Breast epithelium (tissue), 4 donors: ENCODE results near the gene KCNMB1. TPM values are rescaled to one million over a fixed set of nuclear protein-coding genes. Genes with fewer than 3 reads are reported as not detected.

Experiments
- DNase-seq, 2 donors: peaks; one replicate each; pipeline ENCODE4 v3.0.0-alpha.2; 2019; ENCODE audit warnings: low spot score in 2 of 2
- H3K27ac ChIP-seq, 2 donors: fragments of 200-600 bp; sonication (generic) in 1 of 2; one replicate each; pipeline ENCODE4 v1.5.1; 2016 to 2019; ENCODE audit warnings: mild to moderate bottlenecking in 1 of 2
- H3K27me3 ChIP-seq, 2 donors: fragments of 200-600 bp; sonication (generic) in 1 of 2; one replicate each; pipeline versions ENCODE4 v1.5.1 to v1.6.0; 2017 to 2019; ENCODE audit warnings: control low read depth in 1 of 2, mild to moderate bottlenecking in 1 of 2
- H3K36me3 ChIP-seq: fragments of 200-600 bp; one replicate; pipeline ENCODE4 v1.5.1; 2019
- H3K4me1 ChIP-seq, 2 donors: fragments of 200-600 bp; sonication (generic); one replicate each; pipeline ENCODE4 v1.5.1; 2016 to 2019; ENCODE audit warnings: control low read depth in 1 of 2
- H3K4me3 ChIP-seq, 3 donors: fragments of 200-600 bp; sonication (generic); 1 replicate in 2 of 3; 2 replicates in 1 of 3; pipeline ENCODE4 v1.5.1; 2016 to 2019; ENCODE audit warnings: mild to moderate bottlenecking in 3 of 3, moderate library complexity in 2 of 3
- H3K9me3 ChIP-seq, 2 donors: fragments of 200-600 bp; sonication (generic) in 1 of 2; one replicate each; pipeline ENCODE4 v1.5.1; 2016 to 2019; ENCODE audit warnings: control low read depth in 1 of 2
- CTCF ChIP-seq, 3 donors: fragments of 450-650 bp; IDR thresholded peaks; one replicate each; pipeline ENCODE4 v1.5.1; 2016 to 2017; ENCODE audit warnings: antibody characterized with exemption in 3 of 3, mild to moderate bottlenecking in 3 of 3, moderate library complexity in 3 of 3
- POLR2A ChIP-seq: fragments of 450-650 bp; IDR thresholded peaks from one replicate; pipeline ENCODE4 v1.6.1; 2016; ENCODE audit warnings: antibody characterized with exemption, mild to moderate bottlenecking, moderate library complexity
- POLR2AphosphoS5 ChIP-seq, 3 donors: sonication (generic); formaldehyde crosslinking; IDR thresholded peaks; one replicate each; pipeline ENCODE4 v1.6.1; 2017; ENCODE audit warnings: antibody characterized with exemption in 3 of 3
- intact Hi-C: fragments of 100-400 bp; cut with DNase I; formaldehyde crosslinking; loops from one replicate; pipeline ENCODE4 v1.15.1; 2023; ENCODE audit warnings: low total_unique reads
- total RNA-seq, 3 donors: library from RNA; depleted of rRNA; stranded (reverse); fragments of >200 nt; gene quantifications; one replicate each; pipeline ENCODE4 v1.1.0, GENCODE V29; 2016

The KCNMB1 gene
- total RNA-seq, 3 donors from 2014 or later = 0.16 to 6.6 (median 5.1) TPM

GRCh38 chr5:170365011-170365410 is 24.2 kb downstream of the KCNMB1 start:
- H3K27me3 ChIP-seq = no peaks in the 10 kb centered on the region
- intact Hi-C loops = no loop called here
- no peak overlapping the region for H3K4me3 ChIP-seq
- H3K9me3 ChIP-seq = no peaks in the 10 kb centered on the region
- TF ChIP-seq POLR2A (no peak), CTCF (IDR thresholded peaks at IDR 0.05) (no peak), POLR2AphosphoS5 (IDR thresholded peaks at IDR 0.05) (no peak)
- H3K27ac ChIP-seq = no peak overlapping the region
- DNase-seq = no peak
- no peaks in the 10 kb centered on the region for H3K4me1 ChIP-seq
- H3K36me3 ChIP-seq = no peaks in the 10 kb centered on the region

- no peak overlapping the region for H3K4me3 ChIP-seq
- H3K36me3 ChIP-seq = no peaks in the 10 kb centered on the region
- H3K9me3 ChIP-seq = no peaks in the 10 kb centered on the region
- H3K27ac ChIP-seq = no peak overlapping the region
- H3K27me3 ChIP-seq = no peaks in the 10 kb centered on the region
- no peak for TF ChIP-seq POLR2AphosphoS5 (IDR thresholded peaks at IDR 0.05)
- TF ChIP-seq POLR2A = no peak
- intact Hi-C loops = no loop called here
- no peak for DNase-seq
- no peaks in the 10 kb centered on the region for H3K4me1 ChIP-seq
Observed at GRCh38 chr5:170363671-170364070, 25.5 kb downstream of the KCNMB1 start.

GRCh38 chr5:170362656-170363055 is 26.5 kb downstream of the KCNMB1 start:
- DNase-seq = no peak
- H3K9me3 ChIP-seq = no peaks in the 10 kb centered on the region
- no peaks in the 10 kb centered on the region for H3K36me3 ChIP-seq
- no peaks in the 10 kb centered on the region for H3K27me3 ChIP-seq
- intact Hi-C loops = no loop called here
- H3K4me1 ChIP-seq = no peaks in the 10 kb centered on the region
- H3K27ac ChIP-seq = peak overlapping the region in 1 of 2 donors; percentile 12
- no peak for TF ChIP-seq POLR2A
- H3K4me3 ChIP-seq = no peak overlapping the region

GRCh38 chr5:170362102-170362501 is 27.1 kb downstream of the KCNMB1 start:
- no peaks in the 10 kb centered on the region for H3K27me3 ChIP-seq
- intact Hi-C loops = no loop called here
- no peak for DNase-seq
- H3K4me1 ChIP-seq = no peaks in the 10 kb centered on the region
- H3K9me3 ChIP-seq = no peaks in the 10 kb centered on the region
- H3K27ac ChIP-seq = peak overlapping the region in 1 of 2 donors; percentile 12
- H3K36me3 ChIP-seq = no peaks in the 10 kb centered on the region
- TF ChIP-seq POLR2AphosphoS5 (IDR thresholded peaks at IDR 0.05) = no peak
- no peak for TF ChIP-seq POLR2A
- TF ChIP-seq CTCF (IDR thresholded peaks at IDR 0.05) = no peak
- H3K4me3 ChIP-seq = no peak overlapping the region

GRCh38 chr5:170361616-170362015 is 27.6 kb downstream of the KCNMB1 start:
- peak overlapping the region; percentile 12 to 49 for H3K27ac ChIP-seq
- TF ChIP-seq POLR2A (no peak), CTCF (IDR thresholded peaks at IDR 0.05) (no peak), POLR2AphosphoS5 (IDR thresholded peaks at IDR 0.05) (no peak)
- no peaks in the 10 kb centered on the region for H3K27me3 ChIP-seq
- H3K9me3 ChIP-seq = no peaks in the 10 kb centered on the region
- H3K4me3 ChIP-seq = no peak overlapping the region
- DNase-seq = no peak
- intact Hi-C loops = no loop called here
- H3K36me3 ChIP-seq = no peaks in the 10 kb centered on the region
- no peaks in the 10 kb centered on the region for H3K4me1 ChIP-seq

- TF ChIP-seq POLR2A (no peak), POLR2AphosphoS5 (IDR thresholded peaks at IDR 0.05) (no peak), CTCF (IDR thresholded peaks at IDR 0.05) (no peak)
- intact Hi-C loops = no loop called here
- Histone ChIP-seq H3K27me3 (no peaks in the 10 kb centered on the region), H3K4me3 (no peak overlapping the region), H3K36me3 (no peaks in the 10 kb centered on the region), H3K27ac (peak overlapping the region in 1 of 2 donors; percentile 49), H3K4me1 (no peaks in the 10 kb centered on the region), H3K9me3 (no peaks in the 10 kb centered on the region)
- no peak for DNase-seq
Observed at GRCh38 chr5:170361116-170361515, 28.1 kb downstream of the KCNMB1 start.
